Thymus (tissue), 11 donors: Measurements from ENCODE around the gene TFCP2. TPM values are rescaled to one million over a fixed set of nuclear protein-coding genes. Genes with fewer than 3 reads are reported as not detected.
"Not testable (repeated sequence)": the region's sequence is repeated elsewhere in the genome, so short reads cannot be mapped to it uniquely, and the experiment has no call there.

ENCODE experiments used
- DNase-seq, 9 donors: peaks; one replicate each; pipeline ENCODE4 v3.0.0-alpha.2; 2013; ENCODE audit warnings: low spot score in 9 of 9, low read depth in 6 of 9, missing footprints in 1 of 9
- H3K27ac ChIP-seq, 2 donors: one replicate each; pipeline ENCODE4 v1.5.1; 2013; ENCODE audit warnings: control low read depth in 1 of 2, low read depth in 1 of 2, low read length in 1 of 2, mild to moderate bottlenecking in 1 of 2, moderate library complexity in 1 of 2
- H3K27me3 ChIP-seq, 2 donors: one replicate each; pipeline ENCODE4 v1.5.1; 2013; ENCODE audit warnings: low read length in 1 of 2; ENCODE audit not compliant: control insufficient read depth in 2 of 2, insufficient read depth in 1 of 2
- H3K36me3 ChIP-seq, 2 donors: one replicate each; pipeline ENCODE4 v1.5.1; 2013; ENCODE audit warnings: low read length in 1 of 2, mild to moderate bottlenecking in 1 of 2, moderate library complexity in 1 of 2; ENCODE audit not compliant: control insufficient read depth in 2 of 2, insufficient read depth in 2 of 2
- H3K4me1 ChIP-seq, 2 donors: one replicate each; pipeline ENCODE4 v1.5.1; 2013; ENCODE audit warnings: low read length in 2 of 2; ENCODE audit not compliant: control insufficient read depth in 2 of 2, insufficient read depth in 2 of 2
- H3K4me3 ChIP-seq, 2 donors: one replicate each; pipeline ENCODE4 v1.5.1; 2013; ENCODE audit warnings: low read length in 2 of 2, control low read depth in 1 of 2, mild to moderate bottlenecking in 1 of 2
- H3K9me3 ChIP-seq, 2 donors: one replicate each; pipeline ENCODE4 v1.5.1; 2013; ENCODE audit warnings: low read length in 1 of 2, mild to moderate bottlenecking in 1 of 2; ENCODE audit not compliant: control insufficient read depth in 2 of 2, insufficient read depth in 1 of 2
- WGBS: extraction: QIAGEN DNeasy Blood & Tissue Kit; methylation state at CpG from one replicate; pipeline ENCODE4 v1.1.7; 2013; 5-methylcytosine and 5-hydroxymethylcytosine counted together
- polyA plus RNA-seq: library from polyadenylated mRNA; stranded (reverse); fragments of 200-250 nt; gene quantifications from one replicate; pipeline ENCODE4 v1.2.3, GENCODE V29; 2013
- total RNA-seq: library from RNA; stranded (reverse); fragments of 120-200 nt; gene quantifications from one replicate; pipeline ENCODE4 v1.2.4, GENCODE V29; 2013
- donor health status: healthy.

The TFCP2 gene
- total and polyA plus RNA-seq, 2 donors: 11.7 to 25.3 TPM

- H3K9me3 ChIP-seq: no peaks in the 10 kb centered on the region
- peaks cover 11 to 17% of the 10 kb centered on the region in 2 donors for H3K4me1 ChIP-seq
- H3K36me3 ChIP-seq: no peaks in the 10 kb centered on the region
- peak within 1 kb of the TSS; percentile 69 to 84 for H3K27ac ChIP-seq
- DNase-seq: peak; percentile 83 to 96 (median 91)
- H3K27me3 ChIP-seq: no peaks in the 10 kb centered on the region
- WGBS: under 1% methylated on average over 74 of the region's 74 CpGs
- peak within 1 kb of the TSS; percentile 79 to 95 for H3K4me3 ChIP-seq
These were observed 89.7 kb downstream of the TFCP2 start, which contains the start of gene CSRNP2 for GRCh38 chr12:51083126-51083833. TSS of gene CSRNP2 (minus strand) at chr12:51083596. CDS start at chr12:51076561, 7,035 bp downstream.

DNA sequence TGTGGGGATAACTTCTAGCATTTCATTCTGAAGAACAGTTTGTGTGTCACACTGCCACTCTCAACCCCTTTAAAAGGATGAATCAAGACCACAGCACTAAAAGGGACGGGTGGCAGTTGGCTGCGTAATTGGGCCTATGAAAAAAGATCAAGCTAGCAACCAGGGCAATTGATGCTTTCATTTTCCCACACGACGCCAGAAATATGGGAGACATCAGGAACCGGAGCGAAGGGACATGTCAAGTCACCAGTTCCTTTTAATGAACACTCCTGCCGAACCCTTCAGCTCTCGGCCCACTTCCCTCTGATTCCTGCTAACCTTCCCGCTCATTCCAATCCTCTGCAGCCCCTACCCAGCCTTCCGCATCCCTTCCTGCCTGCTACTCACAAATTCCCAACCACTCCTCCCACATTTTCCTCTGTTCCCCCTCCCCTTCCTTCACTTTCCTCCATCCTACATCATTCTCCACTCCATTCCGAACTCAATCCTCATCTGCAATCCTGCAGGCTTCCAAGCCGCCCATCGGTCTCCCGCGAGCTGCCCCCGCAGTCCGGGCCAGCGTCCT lies 90.3 kb downstream of the TFCP2 start:
- peak in 4 of 9 donors; percentile 27 to 66 (median 40) for DNase-seq
- Histone ChIP-seq H3K4me3 (peak overlapping the region; percentile 79 to 95), H3K36me3 (no peaks in the 10 kb centered on the region), H3K27me3 (no peaks in the 10 kb centered on the region), H3K4me1 (peaks cover 11 to 21% of the 10 kb centered on the region in 2 donors), H3K9me3 (no peaks in the 10 kb centered on the region), H3K27ac (peak overlapping the region; percentile 69 to 84)
- WGBS: 4% methylated on average over 18 of the region's 18 CpGs

DNA sequence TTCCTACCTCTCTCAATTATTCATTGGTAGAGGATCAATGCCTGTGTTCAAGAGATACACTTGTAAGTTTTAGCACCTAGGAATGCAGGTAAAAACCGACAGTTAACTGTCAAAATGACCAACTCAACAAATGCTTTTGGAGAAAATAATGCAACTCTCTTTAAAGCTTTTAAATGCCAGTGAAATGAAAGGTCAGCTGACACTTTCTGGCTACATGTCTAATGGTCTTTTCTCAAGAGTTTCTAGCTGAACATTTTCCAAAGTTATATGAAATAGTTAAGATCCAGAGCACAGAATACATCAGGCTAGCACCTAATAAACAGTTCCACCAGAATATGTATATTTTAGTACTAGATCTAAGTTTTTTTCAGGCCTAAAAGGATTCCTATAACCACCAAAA lies 91.5 kb downstream of the TFCP2 start:
- WGBS: 95% methylated on average over 1 of the region's 1 CpG
- Histone ChIP-seq H3K27me3 (no peaks in the 10 kb centered on the region), H3K36me3 (no peaks in the 10 kb centered on the region), H3K4me1 (peaks cover 18 to 28% of the 10 kb centered on the region in 2 donors), H3K27ac (no peak overlapping the region), H3K4me3 (no peak overlapping the region), H3K9me3 (no peaks in the 10 kb centered on the region)
- no peak for DNase-seq

DNA sequence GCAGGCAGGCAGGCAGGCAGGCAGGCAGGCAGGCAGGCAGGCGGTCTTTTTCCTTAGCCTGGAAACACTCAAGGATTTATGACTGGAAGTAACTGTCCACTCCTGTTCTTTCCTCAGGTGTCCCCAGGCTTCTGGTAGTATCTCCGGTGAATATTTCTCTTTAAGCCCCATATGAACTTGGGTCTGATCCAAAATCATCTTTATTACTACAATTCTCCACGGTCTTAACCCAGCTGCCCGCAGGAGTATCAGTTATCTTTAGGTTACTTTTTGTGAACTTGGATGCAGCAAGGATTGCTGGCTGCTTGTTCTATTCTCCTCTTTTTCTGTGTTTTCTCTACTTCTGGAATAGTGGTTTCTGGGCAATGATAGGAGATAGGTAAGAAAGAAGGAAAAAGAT lies 92.8 kb downstream of the TFCP2 start:
- peaks cover 28 to 39% of the 10 kb centered on the region in 2 donors for H3K4me1 ChIP-seq
- DNase-seq: no peak
- H3K36me3 ChIP-seq: peaks cover 4 to 9% of the 10 kb centered on the region in 2 donors
- no peaks in the 10 kb centered on the region for H3K27me3 ChIP-seq
- no peaks in the 10 kb centered on the region for H3K9me3 ChIP-seq
- no peak overlapping the region for H3K4me3 ChIP-seq
- WGBS: 94% methylated on average over 4 of the region's 4 CpGs
- H3K27ac ChIP-seq: no peak overlapping the region

DNA sequence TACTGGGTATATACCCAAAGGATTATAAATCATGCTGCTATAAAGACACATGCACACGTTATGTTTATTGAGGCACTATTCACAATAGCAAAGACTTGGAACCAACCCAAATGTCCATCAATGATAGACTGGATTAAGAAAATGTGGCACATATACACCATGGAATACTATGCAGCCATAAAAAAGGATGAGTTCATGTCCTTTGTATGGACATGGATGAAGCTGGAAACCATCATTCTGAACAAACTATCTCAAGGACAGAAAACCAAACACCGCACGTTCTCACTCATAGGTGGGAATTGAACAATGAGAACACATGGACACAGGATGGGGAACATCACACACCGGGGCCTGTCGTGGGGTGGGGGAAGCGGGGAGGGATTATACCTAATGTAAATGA lies 94.1 kb downstream of the TFCP2 start:
- H3K4me3 ChIP-seq, H3K9me3 ChIP-seq, H3K27me3 ChIP-seq, DNase-seq, H3K27ac ChIP-seq: not testable (repeated sequence)
- H3K36me3 ChIP-seq: peaks cover 8 to 15% of the 10 kb centered on the region in 2 donors
- 95% methylated on average over 6 of the region's 6 CpGs for WGBS
- peaks cover 28 to 39% of the 10 kb centered on the region in 2 donors for H3K4me1 ChIP-seq

- peaks cover 25 to 35% of the 10 kb centered on the region in 2 donors for H3K4me1 ChIP-seq
- H3K27ac ChIP-seq, DNase-seq, H3K27me3 ChIP-seq, H3K9me3 ChIP-seq, H3K4me3 ChIP-seq: not testable (repeated sequence)
- WGBS: 21% methylated on average over 5 of the region's 5 CpGs
- peaks cover 13 to 20% of the 10 kb centered on the region in 2 donors for H3K36me3 ChIP-seq
These were observed 94.6 kb downstream of the TFCP2 start for GRCh38 chr12:51078346-51078745.

DNA sequence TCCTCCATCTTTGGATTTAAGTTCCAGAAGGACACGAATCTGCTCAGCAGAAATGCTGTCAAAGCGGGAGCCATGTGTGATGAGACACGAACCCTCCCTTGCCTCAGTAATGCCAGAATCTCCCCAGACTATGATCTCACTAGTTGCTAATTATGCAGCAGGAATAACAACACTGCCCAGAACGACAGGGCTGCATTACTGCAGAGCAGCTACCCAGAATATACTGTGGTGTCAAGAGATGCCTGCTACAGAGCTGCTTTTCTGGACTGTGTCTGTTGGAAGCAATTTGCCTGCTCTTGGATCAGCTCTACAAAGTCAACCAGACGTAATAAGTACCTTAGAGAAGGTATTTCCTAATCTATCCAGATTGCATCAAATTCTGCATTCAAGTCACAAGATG lies 95.0 kb downstream of the TFCP2 start:
- H3K27ac ChIP-seq: no peak overlapping the region
- WGBS: 89% methylated on average over 5 of the region's 5 CpGs
- peaks cover 25 to 35% of the 10 kb centered on the region in 2 donors for H3K4me1 ChIP-seq

DNA sequence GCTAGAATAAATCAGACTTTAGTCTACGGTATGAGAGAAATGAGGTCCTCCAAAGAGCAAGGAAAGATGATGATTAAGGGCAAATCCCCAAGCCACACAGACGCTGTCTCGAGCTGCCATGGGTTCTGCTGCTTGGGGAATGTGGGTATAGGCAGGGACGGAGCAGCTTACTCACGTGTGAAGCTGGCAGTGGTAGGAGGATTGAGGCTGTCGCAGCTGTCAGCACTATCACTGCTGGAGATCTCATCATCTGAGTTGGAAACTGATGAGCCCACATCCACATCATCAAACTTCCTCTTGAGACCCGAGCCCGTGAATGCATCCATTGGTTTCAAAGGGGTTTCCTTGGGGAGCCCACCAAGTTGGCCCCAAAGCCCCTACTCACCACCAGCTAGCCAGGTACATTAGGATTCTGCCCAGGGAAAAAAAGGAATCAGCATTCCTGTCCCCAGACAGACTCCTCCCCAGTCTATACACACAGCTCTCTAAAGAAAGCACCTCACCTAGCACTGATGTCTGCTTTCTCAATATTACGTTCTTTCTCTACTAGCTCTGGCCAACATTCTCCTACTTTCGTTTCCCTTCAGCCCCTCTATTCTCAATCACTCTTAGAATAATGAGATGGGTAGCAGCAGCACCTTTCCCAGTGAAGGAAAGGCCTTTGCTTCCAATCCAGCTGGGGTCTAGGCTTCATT lies 96.6 kb downstream of the TFCP2 start:
- Histone ChIP-seq H3K27me3 (no peaks in the 10 kb centered on the region), H3K4me1 (peaks cover 17 to 23% of the 10 kb centered on the region in 2 donors), H3K36me3 (peaks cover 31 to 39% of the 10 kb centered on the region in 2 donors), H3K27ac (peak overlapping the region in 1 of 2 donors; percentile 62), H3K9me3 (no peaks in the 10 kb centered on the region), H3K4me3 (no peak overlapping the region)
- peak in 6 of 9 donors; percentile 41 to 79 (median 52) for DNase-seq
- 32% methylated on average over 10 of the region's 10 CpGs for whole genome bisulfite sequencing

More for the DNA sequence above, 95.0 kb downstream of the TFCP2 start:
- DNase-seq: no peak
- Histone ChIP-seq H3K36me3 (peaks cover 16 to 25% of the 10 kb centered on the region in 2 donors), H3K27me3 (no peaks in the 10 kb centered on the region), H3K9me3 (no peaks in the 10 kb centered on the region), H3K4me3 (no peak overlapping the region)

- WGBS: 97% methylated on average over 5 of the region's 5 CpGs
- Histone ChIP-seq H3K4me1 (peaks cover 17 to 23% of the 10 kb centered on the region in 2 donors), H3K36me3 (peaks cover 39 to 47% of the 10 kb centered on the region in 2 donors), H3K4me3 (no peak overlapping the region), H3K27me3 (no peaks in the 10 kb centered on the region), H3K27ac (no peak overlapping the region), H3K9me3 (no peaks in the 10 kb centered on the region)
- DNase-seq: no peak
These were observed 97.5 kb downstream of the TFCP2 start for GRCh38 chr12:51075390-51075789.
